K562 treated with DMSO at 1 percent for 4 hours (cell line): ENCODE results near the gene KCNE1. TPM values are rescaled to one million over a fixed set of nuclear protein-coding genes. Genes with fewer than 3 reads are reported as not detected.

Source experiments
- total RNA-seq: library from RNA; unstranded; fragments of 300-600 nt; gene quantifications from 2 replicates; pipeline ENCODE4 v1.2.3, GENCODE V29; 2022; ENCODE audit not compliant: insufficient read depth

The KCNE1 gene
- not detected in 2 replicates for total RNA-seq

DNA sequence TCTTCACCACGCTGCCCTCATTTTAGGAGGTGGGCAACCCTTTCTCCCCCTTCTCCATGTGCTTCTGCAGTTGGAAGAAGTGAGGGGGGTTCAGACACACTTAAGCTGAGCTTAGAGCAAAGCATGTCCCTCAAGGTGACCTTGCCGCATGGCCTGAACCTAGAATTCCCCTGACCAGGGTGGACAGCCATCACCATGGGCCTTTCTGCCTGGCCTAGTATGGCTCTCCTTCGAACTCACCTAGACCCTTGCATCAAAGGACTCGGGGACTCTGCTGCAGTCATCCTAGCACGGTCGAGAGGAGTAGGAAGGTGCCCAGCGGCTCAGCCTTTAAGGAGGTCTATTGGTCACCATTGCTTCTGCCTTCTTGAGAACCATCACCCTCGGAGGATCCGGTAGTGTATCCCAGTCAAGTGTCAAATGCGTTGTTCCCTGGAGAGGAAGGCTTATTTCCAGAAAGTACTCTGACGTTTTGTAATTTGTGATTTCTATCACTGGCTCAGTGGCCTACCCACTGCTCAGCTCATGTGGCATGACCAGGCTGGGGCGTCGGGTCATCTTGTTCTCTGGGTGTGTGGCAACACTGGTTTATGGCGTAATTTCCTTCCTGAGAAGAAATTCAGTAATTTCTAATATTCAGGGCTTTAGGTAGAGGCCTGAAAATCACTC, at the start of gene KCNE1:
KCNE1 (minus strand) TSS at position 424 of the 669 bp plus-strand sequence. CDS start 62,576 bp downstream, outside the sequence.

DNA sequence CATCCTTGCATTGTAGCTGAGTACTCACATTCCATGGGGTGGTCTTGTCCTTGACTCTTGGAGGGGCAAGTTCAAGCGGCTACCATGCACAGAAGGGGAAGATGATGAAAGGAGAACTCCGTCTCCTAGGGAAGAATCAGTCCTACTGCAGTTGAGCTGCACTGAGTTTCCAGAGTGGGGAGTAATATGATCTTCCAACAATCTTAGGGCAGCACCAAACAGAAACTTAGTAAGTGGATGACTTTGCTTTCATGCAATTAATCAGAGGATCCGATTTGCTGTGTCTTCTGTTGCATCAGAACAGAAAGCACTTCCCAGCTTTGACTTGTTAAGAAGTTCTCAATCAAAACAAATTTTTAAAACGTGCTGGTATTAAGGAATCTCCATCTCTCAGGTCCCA, 88.2 kb downstream of the KCNE1 start, which contains the start of gene SMIM34:
SMIM34 (minus strand) TSS at position 147 of the 400 bp plus-strand sequence; CDS start at position 35, 112 bp downstream.

Other genes starting within 250 kb of the KCNE1 start
- not detected in 2 replicates for gene KCNE2, start 148.2 kb downstream of the KCNE1 start, total RNA-seq
- gene SMIM11, start 136.7 kb downstream of the KCNE1 start, total RNA-seq, result not detected in 2 replicates
- not detected in 2 replicates for gene SMIM34, start 88.3 kb downstream of the KCNE1 start, total RNA-seq
- 17.7 and 19.1 TPM in 2 replicates for gene RCAN1, start 102.9 kb upstream of the KCNE1 start, total RNA-seq
- not detected in 2 replicates for gene CLIC6, start 156.8 kb upstream of the KCNE1 start, total RNA-seq